Measurements from ENCODE around the gene ZNF148. TPM values are rescaled to one million over a fixed set of nuclear protein-coding genes. Genes with fewer than 3 reads are reported as not detected.

Gene ZNF148
- total RNA-seq, 1 experiment from 2014 or later = 24.8 TPM

- H4K20me1 ChIP-seq (ENCODE audit: control insufficient read depth, insufficient read depth, insufficient read length) = no peaks in the 10 kb centered on the region
- peaks cover 0 to 2% (median 0%) of the 10 kb centered on the region in 3 experiments; a peak in 3 of 7 replicates for H3K36me3 Mint-ChIP-seq (ENCODE audit: insufficient read depth in 1 of 3, low read depth in 3 of 3)
Observed at GRCh38 chr3:125358923-125359322, 16.2 kb downstream of the ZNF148 start.

More at GRCh38 chr3:125358923-125359322, 16.2 kb downstream of the ZNF148 start:
- no peak overlapping the region for H2AK5ac ChIP-seq (ENCODE audit: insufficient read length, low read length)
- no peak overlapping the region for H4K8ac ChIP-seq (replicated peaks; ENCODE audit: insufficient read length, low read depth, low read length)
- no peak overlapping the region for H3K18ac ChIP-seq (ENCODE audit: insufficient read length, low read depth, low read length)
- H3K27ac ChIP-seq (ENCODE audit: insufficient read length, low read depth, low read length) = no peak overlapping the region
- TF ChIP-seq CTCF (conservative IDR thresholded peaks at IDR 0.05) = no peak
- no peak overlapping the region for H2BK5ac ChIP-seq (ENCODE audit: insufficient read length, low read length)
- no peak overlapping the region for H3K14ac ChIP-seq (ENCODE audit: insufficient read depth, low read length)
- H3K4me2 ChIP-seq (ENCODE audit: insufficient read depth, insufficient read length, low read length) = no peak overlapping the region
- no peak overlapping the region for H3K4ac ChIP-seq (ENCODE audit: low read depth, low read length)
- no peak overlapping the region for H3K56ac ChIP-seq (ENCODE audit: insufficient read length, low read depth, low read length)
- DNase-seq = no peak
- H3K9ac ChIP-seq (ENCODE audit: extremely low read depth, insufficient read length, low read length) = no peak overlapping the region
- no peaks in the 10 kb centered on the region for H3K9me3 Mint-ChIP-seq
- H3K23me2 ChIP-seq (ENCODE audit: insufficient read length, low read depth, low read length, poor library complexity, severe bottlenecking) = peaks cover 3% of the 10 kb centered on the region
- H2BK12ac ChIP-seq (ENCODE audit: insufficient read length, low read depth, low read length) = no peak overlapping the region
- no peaks in the 10 kb centered on the region for H3K27me3 ChIP-seq (ENCODE audit: insufficient read depth, low read length)
- no peak overlapping the region for H2AFZ ChIP-seq (ENCODE audit: low read length)
- H3K79me2 ChIP-seq (ENCODE audit: insufficient read depth, low read length) = peaks cover 3% of the 10 kb centered on the region; the same call in 1 of the 2 replicates
- H3K27me3 Mint-ChIP-seq (ENCODE audit: low read depth) = no peaks in the 10 kb centered on the region
- H3K27ac Mint-ChIP-seq = no peak overlapping the region
- H4K91ac ChIP-seq (ENCODE audit: insufficient read length, low read depth, low read length) = no peak overlapping the region
- no peak overlapping the region for H2BK15ac ChIP-seq (ENCODE audit: low read depth, low read length)
- H4K5ac ChIP-seq (ENCODE audit: insufficient read length, low read depth, low read length) = no peak overlapping the region
- H3K79me1 ChIP-seq (ENCODE audit: insufficient read depth, low read depth, low read length, poor library complexity, severe bottlenecking) = peaks cover 5% of the 10 kb centered on the region
- no peaks in the 10 kb centered on the region for H3K9me3 ChIP-seq (ENCODE audit: control insufficient read depth, low read depth, low read length)
- H3K4me1 Mint-ChIP-seq = peaks cover 0 to 13% of the 10 kb centered on the region in 2 experiments; a peak in 3 of 4 replicates
- no peaks in the 10 kb centered on the region for H3K4me1 ChIP-seq (ENCODE audit: insufficient read depth, low read length)
- H3K4me3 Mint-ChIP-seq = no peak overlapping the region
- H2BK120ac ChIP-seq (ENCODE audit: low read depth, low read length, poor library complexity, severe bottlenecking) = no peak overlapping the region
- H3K23ac ChIP-seq (ENCODE audit: insufficient read length, low read depth, low read length) = no peak overlapping the region
- no peak overlapping the region for H2BK20ac ChIP-seq (ENCODE audit: low read depth, low read length, poor library complexity, severe bottlenecking)
- no peak overlapping the region for H3T11ph ChIP-seq (ENCODE audit: low read length)

Data from H9 (cell line).